Measurements from ENCODE around the gene FUOM.

Gene FUOM

DNA sequence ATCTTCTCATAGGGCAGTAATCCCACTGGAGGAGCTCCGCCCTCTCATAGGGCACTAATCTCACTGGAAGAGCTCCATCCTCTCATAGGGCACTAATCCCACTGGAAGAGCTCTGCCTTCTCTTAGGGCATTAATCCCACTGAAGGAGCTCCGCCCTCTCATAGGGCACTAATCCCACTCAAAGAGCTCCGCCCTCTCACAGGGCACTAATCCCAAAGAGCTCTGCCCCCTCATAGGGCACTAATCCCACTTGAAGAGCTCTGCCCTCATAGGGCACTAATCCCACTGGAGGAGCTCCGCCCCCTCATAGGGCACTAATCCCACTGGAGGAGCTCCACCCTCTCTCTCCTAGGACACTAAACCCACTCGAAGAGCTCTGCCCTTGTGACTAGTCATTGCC lies 3.4 kb upstream of the FUOM start:
- DNase-seq (ENCODE audit: extremely low read depth, insufficient read length), result no peak
- TF ChIP-seq, protein P1, sequence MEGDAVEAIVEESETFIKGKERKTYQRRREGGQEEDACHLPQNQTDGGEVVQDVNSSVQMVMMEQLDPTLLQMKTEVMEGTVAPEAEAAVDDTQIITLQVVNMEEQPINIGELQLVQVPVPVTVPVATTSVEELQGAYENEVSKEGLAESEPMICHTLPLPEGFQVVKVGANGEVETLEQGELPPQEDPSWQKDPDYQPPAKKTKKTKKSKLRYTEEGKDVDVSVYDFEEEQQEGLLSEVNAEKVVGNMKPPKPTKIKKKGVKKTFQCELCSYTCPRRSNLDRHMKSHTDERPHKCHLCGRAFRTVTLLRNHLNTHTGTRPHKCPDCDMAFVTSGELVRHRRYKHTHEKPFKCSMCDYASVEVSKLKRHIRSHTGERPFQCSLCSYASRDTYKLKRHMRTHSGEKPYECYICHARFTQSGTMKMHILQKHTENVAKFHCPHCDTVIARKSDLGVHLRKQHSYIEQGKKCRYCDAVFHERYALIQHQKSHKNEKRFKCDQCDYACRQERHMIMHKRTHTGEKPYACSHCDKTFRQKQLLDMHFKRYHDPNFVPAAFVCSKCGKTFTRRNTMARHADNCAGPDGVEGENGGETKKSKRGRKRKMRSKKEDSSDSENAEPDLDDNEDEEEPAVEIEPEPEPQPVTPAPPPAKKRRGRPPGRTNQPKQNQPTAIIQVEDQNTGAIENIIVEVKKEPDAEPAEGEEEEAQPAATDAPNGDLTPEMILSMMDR (IDR thresholded peaks at IDR 0.05; ENCODE audit: insufficient read depth, low read length, poor library complexity, severe bottlenecking), result no peak

DNA sequence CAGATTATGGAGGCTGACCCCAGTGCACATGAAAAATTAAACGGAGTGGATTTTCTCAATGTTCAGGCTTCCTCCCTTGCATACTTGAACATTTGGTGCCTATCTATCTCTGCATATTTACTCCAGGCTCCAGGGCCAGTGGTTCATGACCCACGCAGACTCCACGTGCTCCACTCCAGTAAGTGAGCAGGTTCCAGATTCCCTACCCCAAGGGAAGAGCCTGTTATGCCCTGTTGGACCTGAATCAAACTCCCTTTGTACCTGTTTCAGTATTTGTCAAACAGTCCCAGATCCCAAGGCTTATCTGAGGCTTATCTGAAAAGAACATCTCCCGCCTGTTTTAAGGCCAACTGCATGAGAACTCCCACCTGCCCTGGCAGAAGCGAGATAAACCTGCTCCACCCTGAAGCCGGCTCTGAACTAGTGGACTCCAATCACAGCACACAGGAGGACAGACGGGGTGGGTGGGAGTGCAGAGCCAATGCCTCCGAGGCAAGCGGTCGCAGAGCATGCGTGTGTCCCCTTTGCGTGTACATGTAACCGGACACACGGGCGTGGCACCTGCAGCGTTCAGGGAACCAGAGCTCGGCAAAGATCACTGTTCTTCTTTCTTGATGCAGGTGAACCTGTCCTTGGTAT lies 2.3 kb upstream of the FUOM start:
- Histone ChIP-seq H3K4me3 (replicated peaks; ENCODE audit: low read depth, low read length) (no peak overlapping the region), H3K27me3 (replicated peaks; ENCODE audit: control insufficient read depth, insufficient read depth, low read length) (no peaks in the 10 kb centered on the region), H3K36me3 (ENCODE audit: control insufficient read depth, insufficient read depth, low read length) (peaks cover 12% of the 10 kb centered on the region)
- no peak for DNase-seq (ENCODE audit: extremely low read depth, insufficient read length)
- TF ChIP-seq, protein P1 (IDR thresholded peaks at IDR 0.05; ENCODE audit: insufficient read depth, low read length, poor library complexity, severe bottlenecking), result no peak

More for the DNA sequence above, 3.4 kb upstream of the FUOM start:
- H3K36me3 ChIP-seq (ENCODE audit: control insufficient read depth, insufficient read depth, low read length), result peaks cover 21% of the 10 kb centered on the region
- H3K27me3 ChIP-seq (replicated peaks; ENCODE audit: control insufficient read depth, insufficient read depth, low read length), result no peaks in the 10 kb centered on the region
- H3K4me3 ChIP-seq (replicated peaks; ENCODE audit: low read depth, low read length), result no peak overlapping the region

DNA sequence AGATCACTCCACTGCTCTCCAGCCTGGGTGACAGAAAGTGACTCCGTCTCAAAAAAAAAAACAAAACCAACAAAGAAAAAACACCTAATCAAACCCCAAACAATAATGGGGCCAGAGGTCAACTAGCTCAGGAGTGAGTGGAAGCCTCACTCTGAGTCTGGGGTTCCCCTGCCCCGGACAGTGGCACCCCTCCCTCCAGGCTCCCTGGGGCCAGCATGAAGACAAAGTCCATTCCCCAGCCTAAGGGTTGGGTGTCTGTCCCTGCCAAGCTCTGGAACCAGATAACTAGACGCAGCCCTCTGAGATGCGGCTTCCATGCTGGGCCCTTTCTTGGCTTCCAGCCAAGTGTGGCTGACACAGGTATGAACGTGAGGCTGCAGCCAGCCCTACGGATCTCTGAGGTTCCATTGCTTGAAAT lies 1.7 kb upstream of the FUOM start:
- H3K36me3 ChIP-seq (ENCODE audit: control insufficient read depth, insufficient read depth, low read length), result peaks cover 8% of the 10 kb centered on the region
- H3K27me3 ChIP-seq (replicated peaks; ENCODE audit: control insufficient read depth, insufficient read depth, low read length), result no peaks in the 10 kb centered on the region
- TF ChIP-seq, protein P1 (IDR thresholded peaks at IDR 0.05; ENCODE audit: insufficient read depth, low read length, poor library complexity, severe bottlenecking), result no peak
- H3K4me3 ChIP-seq (replicated peaks; ENCODE audit: low read depth, low read length), result no peak overlapping the region
- DNase-seq (ENCODE audit: extremely low read depth, insufficient read length), result no peak

DNA sequence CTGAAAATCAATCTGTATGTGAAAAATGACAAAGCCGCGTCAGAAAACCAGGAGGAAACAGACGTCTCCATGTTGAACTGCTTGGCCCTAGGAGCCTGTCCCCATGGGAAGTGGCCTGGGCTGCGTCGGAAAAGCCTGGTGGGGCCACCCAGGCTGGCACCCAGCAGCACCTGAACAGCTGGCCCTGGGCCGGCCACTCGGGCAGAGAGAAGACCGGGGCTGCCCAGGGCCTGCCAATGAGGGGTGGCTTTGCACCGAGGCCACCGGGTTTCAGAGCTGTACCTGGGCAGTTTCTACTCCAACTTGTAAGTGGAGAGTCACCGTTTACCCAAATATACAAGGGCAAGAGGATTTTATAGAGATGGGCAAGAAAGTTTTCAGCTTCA lies 1.1 kb upstream of the FUOM start:
- TF ChIP-seq, protein P1 (IDR thresholded peaks at IDR 0.05; ENCODE audit: insufficient read depth, low read length, poor library complexity, severe bottlenecking), result no peak
- DNase-seq (ENCODE audit: extremely low read depth, insufficient read length), result no peak
- Histone ChIP-seq H3K27me3 (replicated peaks; ENCODE audit: control insufficient read depth, insufficient read depth, low read length) (no peaks in the 10 kb centered on the region), H3K4me3 (replicated peaks; ENCODE audit: low read depth, low read length) (no peak overlapping the region), H3K36me3 (ENCODE audit: control insufficient read depth, insufficient read depth, low read length) (peaks cover 8% of the 10 kb centered on the region)

DNA sequence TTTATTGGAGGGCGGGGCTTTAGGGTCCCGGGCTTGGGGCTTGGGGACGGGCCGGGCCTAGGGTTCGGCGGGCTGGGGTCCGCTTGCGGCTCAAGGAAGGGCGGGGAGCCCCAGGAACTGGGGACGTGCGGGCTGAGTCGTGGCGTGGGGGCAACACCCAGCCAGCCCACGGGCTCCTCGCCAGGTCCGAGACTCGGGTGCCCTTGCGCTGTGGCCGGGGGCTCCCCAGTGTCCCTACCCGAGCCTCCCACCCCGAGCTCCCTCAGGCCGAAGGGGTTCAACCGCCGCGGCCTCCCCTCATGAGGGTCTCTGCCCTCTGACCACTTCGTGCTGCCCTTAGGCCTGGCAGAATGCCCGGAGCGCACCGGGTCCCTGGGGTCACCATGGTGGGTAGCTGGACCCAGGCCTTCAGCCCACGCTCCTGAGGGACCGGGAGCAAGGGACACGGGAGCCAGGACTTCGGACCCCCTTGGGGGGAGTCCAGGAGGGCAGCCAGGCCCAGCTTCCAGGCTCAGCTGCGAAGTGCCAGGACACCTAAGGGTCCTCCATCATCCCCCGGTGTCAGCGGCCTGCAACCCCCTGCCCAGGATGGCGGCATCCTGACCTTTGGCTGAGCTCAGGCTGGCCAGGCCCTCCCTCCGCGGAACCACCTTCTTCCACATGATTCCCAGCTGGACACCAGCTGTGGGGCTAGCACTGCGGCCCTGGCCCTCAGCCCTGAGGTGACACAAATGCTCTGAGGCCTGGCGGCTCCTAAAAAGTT lies 524 bp upstream of the FUOM start:
- no peak overlapping the region for H3K4me3 ChIP-seq (replicated peaks; ENCODE audit: low read depth, low read length)
- TF ChIP-seq, protein P1 (IDR thresholded peaks at IDR 0.05; ENCODE audit: insufficient read depth, low read length, poor library complexity, severe bottlenecking), result no peak
- no peak for DNase-seq (ENCODE audit: extremely low read depth, insufficient read length)

More for the DNA sequence above, 524 bp upstream of the FUOM start:
- Histone ChIP-seq H3K27me3 (replicated peaks; ENCODE audit: control insufficient read depth, insufficient read depth, low read length) (no peaks in the 10 kb centered on the region), H3K36me3 (ENCODE audit: control insufficient read depth, insufficient read depth, low read length) (peaks cover 8% of the 10 kb centered on the region)

All from GM06990 (cell line).